HG03354 (cell line): ENCODE results near the gene MPHOSPH8.

ENCODE experiments used
- ATAC-seq: cut with Tn5 transposase; IDR thresholded peaks from one replicate; pipeline ENCODE4 v1.9.1; 2021; ENCODE audit warnings: mild to moderate bottlenecking; ENCODE audit not compliant: unreplicated experiment, poor library complexity, severe bottlenecking

MPHOSPH8 gene

GRCh38 chr13:19633479-19634255 lies at the start of gene MPHOSPH8:
TSS of gene MPHOSPH8 (plus strand) at chr13:19633659. CDS start at chr13:19633749, 90 bp downstream.
- peak; percentile 99 for ATAC-seq

GRCh38 chr13:19586904-19587634 lies 46.4 kb upstream of the MPHOSPH8 start:
- ATAC-seq, result peak; percentile 89

- ATAC-seq, result peak; percentile 73
Measured at GRCh38 chr13:19587635-19588300, 45.7 kb upstream of the MPHOSPH8 start.

- ATAC-seq, result no peak
Measured at GRCh38 chr13:19589312-19589711, 44.1 kb upstream of the MPHOSPH8 start.

GRCh38 chr13:19590423-19590822 lies 43.0 kb upstream of the MPHOSPH8 start:
- no peak for ATAC-seq

- ATAC-seq, result no peak
Measured at GRCh38 chr13:19591864-19592263, 41.6 kb upstream of the MPHOSPH8 start.

GRCh38 chr13:19592657-19593180 lies 40.7 kb upstream of the MPHOSPH8 start:
- no peak for ATAC-seq

GRCh38 chr13:19596086-19596485 lies 37.4 kb upstream of the MPHOSPH8 start:
- no peak for ATAC-seq

GRCh38 chr13:19596960-19597361 lies 36.5 kb upstream of the MPHOSPH8 start:
- ATAC-seq, result no peak

GRCh38 chr13:19597523-19597922 lies 35.9 kb upstream of the MPHOSPH8 start:
- no peak for ATAC-seq

- ATAC-seq, result peak; percentile 92
Measured at GRCh38 chr13:19601749-19602725, 31.4 kb upstream of the MPHOSPH8 start.

- no peak for ATAC-seq
Measured at GRCh38 chr13:19604306-19604705, 29.2 kb upstream of the MPHOSPH8 start.

- no peak for ATAC-seq
Measured at GRCh38 chr13:19605161-19605955, 28.1 kb upstream of the MPHOSPH8 start.

GRCh38 chr13:19606152-19606551 lies 27.3 kb upstream of the MPHOSPH8 start:
- ATAC-seq, result no peak

GRCh38 chr13:19606737-19607136 lies 26.7 kb upstream of the MPHOSPH8 start:
- no peak for ATAC-seq

GRCh38 chr13:19607523-19608078 lies 25.9 kb upstream of the MPHOSPH8 start:
- no peak for ATAC-seq

- peak; percentile 78 for ATAC-seq
Measured at GRCh38 chr13:19618977-19619376, 14.5 kb upstream of the MPHOSPH8 start.

GRCh38 chr13:19622193-19622592 lies 11.3 kb upstream of the MPHOSPH8 start:
- no peak for ATAC-seq
